Naive thymus-derived CD8-positive, alpha-beta T cell (primary cell): ENCODE measurements around the gene SMAD3. TPM values are rescaled to one million over a fixed set of nuclear protein-coding genes. Genes with fewer than 3 reads are reported as not detected.

ENCODE experiments used
- ATAC-seq, 2 donors: fragments of 150-1000 bp; cut with Tn5 transposase in 1 of 2; sonication (Bioruptor Pico), chemical (Tn5 transposase) in 1 of 2; 1 replicate in 1 of 2; 2 replicates in 1 of 2; pipeline ENCODE4 v1.10.0; 2021; ENCODE audit warnings: mild to moderate bottlenecking in 2 of 2, moderate library complexity in 2 of 2
- POLR2A ChIA-PET: fragments of 350-600 bp; sonication (Branson Sonifier 250); formaldehyde crosslinking; loops from one replicate; lab custom pipeline; 2021; ENCODE audit warnings: antibody characterized with exemption; lab: Charles Lee
- DNase-seq, 10 donors: peaks; one replicate each; pipeline versions ENCODE4 v3.0.0 to v3.0.0-alpha.2; 2020 to 2022
- H3K27ac Mint-ChIP-seq, 10 donors: one replicate each; pipeline ENCODE4 v1.8.0; 2020 to 2022; ENCODE audit warnings: mild to moderate bottlenecking in 10 of 10, mixed read lengths in 10 of 10, moderate library complexity in 4 of 10, inconsistent platforms in 1 of 10
- H3K27me3 Mint-ChIP-seq, 5 donors: one replicate each; pipeline ENCODE4 v1.8.0; 2021 to 2022; ENCODE audit warnings: mixed read lengths in 5 of 5
- H3K36me3 Mint-ChIP-seq, 3 donors: one replicate each; pipeline ENCODE4 v1.8.0; 2020 to 2022; ENCODE audit warnings: mixed read lengths in 3 of 3, mild to moderate bottlenecking in 2 of 3, inconsistent platforms in 1 of 3
- H3K4me1 Mint-ChIP-seq, 4 donors: one replicate each; pipeline ENCODE4 v1.8.0; 2021 to 2022; ENCODE audit warnings: mixed read lengths in 4 of 4
- H3K4me3 Mint-ChIP-seq, 10 donors: one replicate each; pipeline ENCODE4 v1.8.0; 2020 to 2022; ENCODE audit warnings: mild to moderate bottlenecking in 10 of 10, mixed read lengths in 10 of 10, moderate library complexity in 6 of 10, inconsistent platforms in 1 of 10
- H3K9me3 Mint-ChIP-seq, 9 donors: one replicate each; pipeline ENCODE4 v1.8.0; 2020 to 2022; ENCODE audit warnings: mixed read lengths in 9 of 9, mild to moderate bottlenecking in 3 of 9, inconsistent platforms in 1 of 9, moderate library complexity in 1 of 9
- polyA plus RNA-seq, 3 donors: library from polyadenylated mRNA; unstranded; fragments of 300-500 nt; fragmentation: Illumina TruSeq; gene quantifications; one replicate each; pipeline ENCODE4 v1.2.3, GENCODE V29; 2021
- total RNA-seq, 8 experiments: library from RNA in 2 of 8; stranded (reverse) in 2 of 8; gene quantifications; one replicate each; pipeline ENCODE4 v1.2.3 and lab custom pipeline; 2021 to 2026

Gene SMAD3
- total and polyA plus RNA-seq, 5 experiments from 2014 or later = 0.57 to 55.4 (median 4.2) TPM

- no peak for DNase-seq
- Mint-ChIP-seq H3K4me1 (peaks cover 4 to 31% (median 16%) of the 10 kb centered on the region in 4 donors), H3K27me3 (no peaks in the 10 kb centered on the region), H3K27ac (peak overlapping the region in 1 of 10 donors; percentile 11), H3K36me3 (no peaks in the 10 kb centered on the region), H3K9me3 (no peaks in the 10 kb centered on the region), H3K4me3 (no peak overlapping the region)
- POLR2A ChIA-PET = no interaction called here
- no peak for ATAC-seq
Observed at GRCh38 chr15:67054676-67055075, 10.7 kb upstream of the SMAD3 start.

DNA sequence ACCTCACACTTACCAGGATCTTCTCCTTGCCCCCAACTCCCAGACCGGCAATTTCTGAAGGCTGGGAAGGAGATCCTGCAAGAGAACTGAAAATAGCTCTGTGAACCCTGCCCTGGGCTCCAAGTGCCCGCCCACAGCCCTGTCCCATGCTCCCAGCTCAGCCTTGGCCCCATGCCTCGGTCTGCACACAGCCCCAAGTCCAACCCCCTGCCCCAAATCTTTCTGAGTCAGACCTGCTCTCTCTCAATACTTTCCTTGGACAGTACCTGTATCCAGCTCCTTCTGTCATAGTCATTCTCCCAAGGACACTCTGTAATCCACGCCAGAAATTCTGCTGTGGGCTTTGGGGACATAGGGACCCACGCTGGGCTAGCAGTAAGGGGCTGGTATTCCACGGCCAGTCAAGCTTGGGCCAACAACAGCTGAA is 6.3 kb upstream of the SMAD3 start:
- ATAC-seq = no peak
- no peak for DNase-seq
- POLR2A ChIA-PET = no interaction called here
- Mint-ChIP-seq H3K9me3 (no peaks in the 10 kb centered on the region), H3K27ac (peak overlapping the region in 3 of 10 donors; percentile 10 to 58 (median 25)), H3K36me3 (no peaks in the 10 kb centered on the region), H3K27me3 (no peaks in the 10 kb centered on the region), H3K4me1 (peaks cover 7 to 32% (median 14%) of the 10 kb centered on the region in 4 donors), H3K4me3 (no peak overlapping the region)

GRCh38 chr15:67061811-67062368 is 3.5 kb upstream of the SMAD3 start:
- H3K4me1 Mint-ChIP-seq = peaks cover 9 to 28% (median 15%) of the 10 kb centered on the region in 4 donors
- no peak for DNase-seq
- H3K9me3 Mint-ChIP-seq = no peaks in the 10 kb centered on the region
- peak overlapping the region in 5 of 10 donors; percentile 4 to 12 (median 5) for H3K27ac Mint-ChIP-seq
- H3K27me3 Mint-ChIP-seq = no peaks in the 10 kb centered on the region
- no peak for ATAC-seq
- H3K36me3 Mint-ChIP-seq = no peaks in the 10 kb centered on the region
- H3K4me3 Mint-ChIP-seq = no peak overlapping the region
- POLR2A ChIA-PET = interaction anchor here (0.6 to 0.7 kb wide), 2 partner anchors 71 to 1163 kb away, joined by 3 to 5 read pairs; no protein-coding TSS in a partner anchor

- H3K4me1 Mint-ChIP-seq = peaks cover 14 to 30% (median 21%) of the 10 kb centered on the region in 4 donors
- H3K27me3 Mint-ChIP-seq = no peaks in the 10 kb centered on the region
- DNase-seq = no peak
- POLR2A ChIA-PET = interaction anchor here (0.6 to 0.7 kb wide), 2 partner anchors 70 to 1162 kb away, joined by 3 to 5 read pairs; no protein-coding TSS in a partner anchor
- no peaks in the 10 kb centered on the region for H3K9me3 Mint-ChIP-seq
- H3K4me3 Mint-ChIP-seq = no peak overlapping the region
- H3K27ac Mint-ChIP-seq = peak overlapping the region in 4 of 10 donors; percentile 12 to 76 (median 50)
- H3K36me3 Mint-ChIP-seq = no peaks in the 10 kb centered on the region
- no peak for ATAC-seq
Observed at GRCh38 chr15:67062369-67062985, 2.9 kb upstream of the SMAD3 start.

- Mint-ChIP-seq H3K36me3 (no peaks in the 10 kb centered on the region), H3K27ac (peak overlapping the region in 9 of 10 donors; percentile 26 to 82 (median 66)), H3K4me3 (peak overlapping the region; percentile 70 to 89 (median 78)), H3K9me3 (no peaks in the 10 kb centered on the region), H3K4me1 (peaks cover 24 to 45% (median 35%) of the 10 kb centered on the region in 4 donors), H3K27me3 (no peaks in the 10 kb centered on the region)
- no peak for ATAC-seq
- peak in 1 of 10 donors; percentile 12 for DNase-seq
- POLR2A ChIA-PET = interaction anchor here (0.9 to 1.1 kb wide), 3 partner anchors 18 to 70 kb away, joined by 3 to 4 read pairs (median 4); no protein-coding TSS in a partner anchor
Observed at GRCh38 chr15:67063689-67064606, 1.5 kb upstream of the SMAD3 start.

DNA sequence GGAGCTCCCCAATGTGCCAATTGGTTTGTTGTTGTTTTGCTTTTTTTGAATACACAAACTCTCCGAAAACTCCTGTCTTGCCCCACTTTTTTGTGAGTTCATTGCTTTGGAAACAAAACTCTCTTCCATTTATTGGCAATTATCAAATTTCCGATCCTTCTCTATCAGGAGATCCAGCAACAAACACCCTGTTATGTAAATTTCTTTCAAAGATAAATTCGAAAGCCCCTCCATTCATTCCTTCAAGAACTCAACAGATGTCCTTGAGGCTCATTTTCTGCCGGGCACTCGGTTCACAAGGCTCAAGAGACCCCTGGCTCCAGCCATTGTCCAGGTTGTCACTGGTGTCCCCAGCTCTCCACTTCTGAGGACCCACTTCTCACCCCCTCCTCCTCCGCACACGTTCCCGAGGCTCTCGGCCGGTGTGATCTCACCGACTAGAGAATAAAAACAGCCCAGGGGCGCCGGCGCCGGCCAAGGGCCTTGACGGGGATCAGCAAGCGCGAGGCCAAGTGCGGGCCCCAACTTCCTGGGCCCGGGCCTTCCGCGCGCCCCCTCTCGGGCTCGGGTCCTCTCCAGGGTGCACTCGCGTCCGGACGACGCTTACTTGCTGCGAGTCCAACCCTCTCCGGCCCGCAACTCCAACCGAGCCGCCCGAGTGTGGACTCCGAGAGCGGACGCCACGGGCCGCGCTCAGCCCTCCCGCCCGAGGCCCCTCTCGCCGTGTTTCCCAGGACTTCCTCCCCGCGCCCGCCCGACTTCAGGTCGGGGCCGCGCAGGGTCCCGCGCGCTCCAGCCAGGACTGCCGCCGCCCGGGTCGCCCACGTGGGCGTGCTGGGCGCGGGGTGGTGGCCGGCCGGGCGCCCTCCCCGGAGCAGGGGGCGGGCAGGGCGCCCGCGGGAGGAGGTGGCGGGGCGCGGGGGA is 533 bp upstream of the SMAD3 start:
- Mint-ChIP-seq H3K4me3 (peak overlapping the region; percentile 63 to 89 (median 74)), H3K9me3 (no peaks in the 10 kb centered on the region), H3K27me3 (no peaks in the 10 kb centered on the region), H3K27ac (peak overlapping the region in 6 of 10 donors; percentile 8 to 83 (median 66)), H3K36me3 (no peaks in the 10 kb centered on the region), H3K4me1 (peaks cover 28 to 54% (median 45%) of the 10 kb centered on the region in 4 donors)
- DNase-seq (peak in 5 of 10 donors; percentile 17 to 28 (median 28)), ATAC-seq (peak; percentile 12 to 18)
- POLR2A ChIA-PET = interaction anchor here (0.9 to 1.1 kb wide), 6 partner anchors 17 to 69 kb away, joined by 3 to 4 read pairs (median 4); no protein-coding TSS in a partner anchor

- peak in 4 of 10 donors; percentile 17 to 30 (median 29) for DNase-seq
- peaks cover 35 to 67% (median 49%) of the 10 kb centered on the region in 4 donors for H3K4me1 Mint-ChIP-seq
- POLR2A ChIA-PET = interaction anchor here (0.6 to 1.8 kb wide), 15 partner anchors 13 to 98 kb away, joined by 3 to 10 read pairs (median 4); no protein-coding TSS in a partner anchor
Observed at GRCh38 chr15:67066041-67066958, 898 bp downstream of the SMAD3 start.

GRCh38 chr15:67066959-67067853 is 1.8 kb downstream of the SMAD3 start:
- peak overlapping the region; percentile 47 to 96 (median 82) for H3K27ac Mint-ChIP-seq
- no peaks in the 10 kb centered on the region for H3K9me3 Mint-ChIP-seq
- peaks cover 35 to 67% (median 50%) of the 10 kb centered on the region in 4 donors for H3K4me1 Mint-ChIP-seq
- no peaks in the 10 kb centered on the region for H3K27me3 Mint-ChIP-seq
- peaks cover 0 to 10% (median 2%) of the 10 kb centered on the region in 3 donors for H3K36me3 Mint-ChIP-seq
- POLR2A ChIA-PET = interaction anchor here (0.7 to 1.8 kb wide), 7 partner anchors 12 to 78 kb away, joined by 3 to 10 read pairs (median 4); no protein-coding TSS in a partner anchor
- ATAC-seq = peak; percentile 23 to 35
- H3K4me3 Mint-ChIP-seq = peak overlapping the region; percentile 85 to 97 (median 92)
- peak in 2 of 10 donors; percentile 16 to 27 for DNase-seq

More at GRCh38 chr15:67066041-67066958, 898 bp downstream of the SMAD3 start:
- Mint-ChIP-seq H3K9me3 (no peaks in the 10 kb centered on the region), H3K4me3 (peak overlapping the region; percentile 85 to 97 (median 92)), H3K27me3 (no peaks in the 10 kb centered on the region), H3K27ac (peak overlapping the region in 7 of 10 donors; percentile 71 to 91 (median 86)), H3K36me3 (peaks cover 0 to 7% (median 2%) of the 10 kb centered on the region in 3 donors)
- peak; percentile 19 to 21 for ATAC-seq

GRCh38 chr15:67067930-67068551 is 2.6 kb downstream of the SMAD3 start:
- DNase-seq (no peak), ATAC-seq (peak; percentile 15 to 17)
- H3K27ac Mint-ChIP-seq = peak overlapping the region; percentile 6 to 96 (median 78)
- peaks cover 41 to 69% (median 58%) of the 10 kb centered on the region in 4 donors for H3K4me1 Mint-ChIP-seq
- H3K9me3 Mint-ChIP-seq = no peaks in the 10 kb centered on the region
- POLR2A ChIA-PET = interaction anchor here (0.7 to 1.5 kb wide), 4 partner anchors 14 to 77 kb away, joined by 3 to 4 read pairs (median 4); no protein-coding TSS in a partner anchor
- H3K27me3 Mint-ChIP-seq = no peaks in the 10 kb centered on the region
- H3K4me3 Mint-ChIP-seq = peak overlapping the region; percentile 85 to 97 (median 92)
- peaks cover 0 to 10% (median 2%) of the 10 kb centered on the region in 3 donors for H3K36me3 Mint-ChIP-seq
